ENCODE measurements around the gene FZD1.

DNA sequence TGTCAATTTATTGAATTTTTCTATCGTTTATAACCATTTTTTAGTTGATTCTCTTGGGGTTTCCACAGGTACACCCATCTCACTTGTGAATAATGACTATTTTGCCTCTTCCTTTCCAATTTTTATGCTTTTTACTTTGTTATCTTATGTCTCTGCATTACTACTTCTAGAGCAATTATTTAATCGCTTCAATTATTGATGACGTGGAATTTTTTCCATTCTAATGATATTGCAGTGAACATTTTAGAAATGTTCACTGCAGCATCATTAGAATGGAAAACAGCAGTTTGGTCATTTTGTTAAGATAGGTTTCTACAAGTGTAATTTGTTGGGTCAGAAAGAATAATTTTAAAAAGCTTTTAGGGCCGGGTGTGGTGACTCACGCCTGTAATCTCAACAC, 27.1 kb downstream of the FZD1 start:
- TF ChIP-seq, protein P1, sequence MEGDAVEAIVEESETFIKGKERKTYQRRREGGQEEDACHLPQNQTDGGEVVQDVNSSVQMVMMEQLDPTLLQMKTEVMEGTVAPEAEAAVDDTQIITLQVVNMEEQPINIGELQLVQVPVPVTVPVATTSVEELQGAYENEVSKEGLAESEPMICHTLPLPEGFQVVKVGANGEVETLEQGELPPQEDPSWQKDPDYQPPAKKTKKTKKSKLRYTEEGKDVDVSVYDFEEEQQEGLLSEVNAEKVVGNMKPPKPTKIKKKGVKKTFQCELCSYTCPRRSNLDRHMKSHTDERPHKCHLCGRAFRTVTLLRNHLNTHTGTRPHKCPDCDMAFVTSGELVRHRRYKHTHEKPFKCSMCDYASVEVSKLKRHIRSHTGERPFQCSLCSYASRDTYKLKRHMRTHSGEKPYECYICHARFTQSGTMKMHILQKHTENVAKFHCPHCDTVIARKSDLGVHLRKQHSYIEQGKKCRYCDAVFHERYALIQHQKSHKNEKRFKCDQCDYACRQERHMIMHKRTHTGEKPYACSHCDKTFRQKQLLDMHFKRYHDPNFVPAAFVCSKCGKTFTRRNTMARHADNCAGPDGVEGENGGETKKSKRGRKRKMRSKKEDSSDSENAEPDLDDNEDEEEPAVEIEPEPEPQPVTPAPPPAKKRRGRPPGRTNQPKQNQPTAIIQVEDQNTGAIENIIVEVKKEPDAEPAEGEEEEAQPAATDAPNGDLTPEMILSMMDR (conservative IDR thresholded peaks at IDR 0.05), result no peak
- no peak for TF ChIP-seq EZH2 (IDR thresholded peaks at IDR 0.05; ENCODE audit: low read depth)

Measured in PC-9 (cell line).